Measurements from ENCODE around the gene DAB2IP. TPM values are rescaled to one million over a fixed set of nuclear protein-coding genes. Genes with fewer than 3 reads are reported as not detected.
A peak's percentile ranks its signal among the peaks of the same experiment; 100 is the strongest.

Gene DAB2IP
- polyA plus RNA-seq (17.3 and 24.8 TPM in 2 replicates), polyA minus RNA-seq (29.0 and 31.4 TPM in 2 replicates)

DNA sequence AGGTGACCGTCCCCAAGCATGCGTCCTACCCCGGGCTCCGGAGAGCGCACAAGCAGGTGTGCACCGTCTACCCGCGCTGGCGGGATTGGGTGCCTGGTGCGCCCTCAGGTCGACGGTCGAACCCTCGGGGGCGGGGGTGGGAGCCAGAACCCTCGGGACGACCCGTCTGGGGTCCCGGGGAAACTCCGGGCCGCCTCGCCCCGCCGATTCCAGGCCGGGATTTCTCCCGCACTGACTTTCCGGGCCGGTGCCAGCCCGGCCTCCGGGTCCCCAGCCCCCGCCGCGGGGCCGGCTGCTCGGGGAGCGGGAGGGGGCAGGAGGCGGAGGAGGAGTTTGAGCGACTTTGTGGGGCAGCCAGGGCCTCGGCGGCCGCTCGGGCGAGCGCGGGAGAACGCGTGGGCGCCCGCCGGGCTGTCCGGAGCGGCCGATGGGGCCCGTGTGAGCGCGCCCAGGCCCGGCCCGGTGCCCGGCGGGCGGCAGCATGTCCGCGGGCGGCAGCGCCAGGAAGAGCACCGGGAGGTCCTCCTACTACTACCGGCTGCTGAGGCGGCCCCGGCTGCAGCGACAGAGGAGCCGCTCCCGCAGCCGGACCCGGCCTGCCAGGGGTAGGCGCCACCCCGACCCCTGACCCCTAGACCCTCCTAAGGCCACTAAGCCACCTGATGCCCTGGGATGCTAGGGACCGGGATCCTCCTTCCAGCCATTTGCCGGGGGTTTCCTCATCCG is at the start of gene DAB2IP:
TSS of gene DAB2IP (plus strand) at position 340 of the 726 bp plus-strand sequence. CDS start at position 482, 142 bp downstream.
- H3K9me3 ChIP-seq (ENCODE audit: low read length), result no peaks in the 10 kb centered on the region
- peaks cover 17% of the 10 kb centered on the region for H3K27me3 ChIP-seq (ENCODE audit: insufficient read depth, low read depth, low read length)
- H3K9me2 ChIP-seq (ENCODE audit: insufficient read depth, low read length), result no peaks in the 10 kb centered on the region
- H3K9ac ChIP-seq (ENCODE audit: low read length), result no peak within 1 kb of the TSS
- no peaks in the 10 kb centered on the region for H3K79me2 ChIP-seq (replicated peaks; ENCODE audit: insufficient read depth, low read length)
- TF ChIP-seq SMC3 (conservative IDR thresholded peaks at IDR 0.05; ENCODE audit: poor library complexity) (no peak), MXI1 (conservative IDR thresholded peaks at IDR 0.05; ENCODE audit: poor library complexity, severe bottlenecking) (no peak), POLR2AphosphoS5 (IDR thresholded peaks at IDR 0.05) (no peak), RAD21 (conservative IDR thresholded peaks at IDR 0.05) (no peak), EP300 (conservative IDR thresholded peaks at IDR 0.05; ENCODE audit: poor library complexity, severe bottlenecking) (no peak)
- TF ChIP-seq, protein P1, sequence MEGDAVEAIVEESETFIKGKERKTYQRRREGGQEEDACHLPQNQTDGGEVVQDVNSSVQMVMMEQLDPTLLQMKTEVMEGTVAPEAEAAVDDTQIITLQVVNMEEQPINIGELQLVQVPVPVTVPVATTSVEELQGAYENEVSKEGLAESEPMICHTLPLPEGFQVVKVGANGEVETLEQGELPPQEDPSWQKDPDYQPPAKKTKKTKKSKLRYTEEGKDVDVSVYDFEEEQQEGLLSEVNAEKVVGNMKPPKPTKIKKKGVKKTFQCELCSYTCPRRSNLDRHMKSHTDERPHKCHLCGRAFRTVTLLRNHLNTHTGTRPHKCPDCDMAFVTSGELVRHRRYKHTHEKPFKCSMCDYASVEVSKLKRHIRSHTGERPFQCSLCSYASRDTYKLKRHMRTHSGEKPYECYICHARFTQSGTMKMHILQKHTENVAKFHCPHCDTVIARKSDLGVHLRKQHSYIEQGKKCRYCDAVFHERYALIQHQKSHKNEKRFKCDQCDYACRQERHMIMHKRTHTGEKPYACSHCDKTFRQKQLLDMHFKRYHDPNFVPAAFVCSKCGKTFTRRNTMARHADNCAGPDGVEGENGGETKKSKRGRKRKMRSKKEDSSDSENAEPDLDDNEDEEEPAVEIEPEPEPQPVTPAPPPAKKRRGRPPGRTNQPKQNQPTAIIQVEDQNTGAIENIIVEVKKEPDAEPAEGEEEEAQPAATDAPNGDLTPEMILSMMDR (IDR thresholded peaks at IDR 0.05; ENCODE audit: poor library complexity, severe bottlenecking), result no peak
- TF ChIP-seq, protein P2, sequence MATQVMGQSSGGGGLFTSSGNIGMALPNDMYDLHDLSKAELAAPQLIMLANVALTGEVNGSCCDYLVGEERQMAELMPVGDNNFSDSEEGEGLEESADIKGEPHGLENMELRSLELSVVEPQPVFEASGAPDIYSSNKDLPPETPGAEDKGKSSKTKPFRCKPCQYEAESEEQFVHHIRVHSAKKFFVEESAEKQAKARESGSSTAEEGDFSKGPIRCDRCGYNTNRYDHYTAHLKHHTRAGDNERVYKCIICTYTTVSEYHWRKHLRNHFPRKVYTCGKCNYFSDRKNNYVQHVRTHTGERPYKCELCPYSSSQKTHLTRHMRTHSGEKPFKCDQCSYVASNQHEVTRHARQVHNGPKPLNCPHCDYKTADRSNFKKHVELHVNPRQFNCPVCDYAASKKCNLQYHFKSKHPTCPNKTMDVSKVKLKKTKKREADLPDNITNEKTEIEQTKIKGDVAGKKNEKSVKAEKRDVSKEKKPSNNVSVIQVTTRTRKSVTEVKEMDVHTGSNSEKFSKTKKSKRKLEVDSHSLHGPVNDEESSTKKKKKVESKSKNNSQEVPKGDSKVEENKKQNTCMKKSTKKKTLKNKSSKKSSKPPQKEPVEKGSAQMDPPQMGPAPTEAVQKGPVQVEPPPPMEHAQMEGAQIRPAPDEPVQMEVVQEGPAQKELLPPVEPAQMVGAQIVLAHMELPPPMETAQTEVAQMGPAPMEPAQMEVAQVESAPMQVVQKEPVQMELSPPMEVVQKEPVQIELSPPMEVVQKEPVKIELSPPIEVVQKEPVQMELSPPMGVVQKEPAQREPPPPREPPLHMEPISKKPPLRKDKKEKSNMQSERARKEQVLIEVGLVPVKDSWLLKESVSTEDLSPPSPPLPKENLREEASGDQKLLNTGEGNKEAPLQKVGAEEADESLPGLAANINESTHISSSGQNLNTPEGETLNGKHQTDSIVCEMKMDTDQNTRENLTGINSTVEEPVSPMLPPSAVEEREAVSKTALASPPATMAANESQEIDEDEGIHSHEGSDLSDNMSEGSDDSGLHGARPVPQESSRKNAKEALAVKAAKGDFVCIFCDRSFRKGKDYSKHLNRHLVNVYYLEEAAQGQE (IDR thresholded peaks at IDR 0.05; ENCODE audit: borderline replicate concordance), result no peak
- no peaks in the 10 kb centered on the region for H3K36me3 ChIP-seq (ENCODE audit: insufficient read depth, low read length)
- H3K4me3 ChIP-seq (ENCODE audit: low read length), result peak within 1 kb of the TSS; percentile 62
- no peak within 1 kb of the TSS for H3K27ac ChIP-seq (ENCODE audit: low read length)
- H2AFZ ChIP-seq (ENCODE audit: low read depth, low read length), result no peak within 1 kb of the TSS
- H3F3A ChIP-seq (ENCODE audit: insufficient read depth, low read length, poor library complexity, severe bottlenecking), result no peaks in the 10 kb centered on the region
- no peaks in the 10 kb centered on the region for H4K20me1 ChIP-seq (ENCODE audit: insufficient read depth)
- no peak within 1 kb of the TSS for H3K4me2 ChIP-seq (ENCODE audit: low read length)

DNA sequence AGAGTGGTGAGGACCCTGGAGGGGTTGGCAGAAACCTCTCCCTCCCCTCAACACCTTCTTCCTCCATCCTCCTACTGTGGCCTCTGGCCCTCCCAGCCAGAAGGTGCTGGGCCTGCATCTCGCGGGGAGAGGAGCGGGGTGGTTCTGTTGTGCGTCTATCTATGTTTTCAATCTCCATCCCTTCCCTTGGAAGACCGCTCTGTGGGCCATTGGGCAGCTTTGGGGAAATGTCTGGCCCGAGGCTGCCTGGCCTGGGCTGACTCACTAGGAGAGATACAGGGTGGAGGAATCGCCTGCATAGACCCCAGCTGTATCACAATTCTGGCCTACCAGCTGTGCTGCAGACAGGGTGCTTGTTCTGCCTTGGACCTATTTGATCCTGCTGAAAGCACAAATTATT is 48.4 kb upstream of the DAB2IP start:
- Histone ChIP-seq H3K27me3 (ENCODE audit: insufficient read depth, low read depth, low read length) (peaks cover 30% of the 10 kb centered on the region), H3K79me2 (replicated peaks; ENCODE audit: insufficient read depth, low read length) (no peaks in the 10 kb centered on the region), H3K4me2 (ENCODE audit: low read length) (no peak overlapping the region), H3K27ac (ENCODE audit: low read length) (no peak overlapping the region), H3K36me3 (ENCODE audit: insufficient read depth, low read length) (no peaks in the 10 kb centered on the region), H4K20me1 (ENCODE audit: insufficient read depth) (no peaks in the 10 kb centered on the region), H2AFZ (ENCODE audit: low read depth, low read length) (no peak overlapping the region), H3K9me2 (ENCODE audit: insufficient read depth, low read length) (no peaks in the 10 kb centered on the region), H3K4me3 (ENCODE audit: low read length) (no peak overlapping the region), H3K9ac (ENCODE audit: low read length) (no peak overlapping the region), H3K9me3 (ENCODE audit: low read length) (no peaks in the 10 kb centered on the region), H3F3A (ENCODE audit: insufficient read depth, low read length, poor library complexity, severe bottlenecking) (no peaks in the 10 kb centered on the region)
- TF ChIP-seq, protein P1 (IDR thresholded peaks at IDR 0.05; ENCODE audit: poor library complexity, severe bottlenecking), result no peak
- TF ChIP-seq TAF1 (IDR thresholded peaks at IDR 0.05; ENCODE audit: low read depth), result no peak
- TF ChIP-seq SMC3 (conservative IDR thresholded peaks at IDR 0.05; ENCODE audit: poor library complexity), result no peak
- TF ChIP-seq MXI1 (conservative IDR thresholded peaks at IDR 0.05; ENCODE audit: poor library complexity, severe bottlenecking), result no peak
- TF ChIP-seq EZH2 (IDR thresholded peaks at IDR 0.05; ENCODE audit: borderline replicate concordance, insufficient read depth, low read length, poor library complexity, severe bottlenecking), result no peak

Measured in neural cell (in vitro differentiated cells).